Vagina (tissue), 2 donors: ENCODE measurements around the gene AKAP8L.
"Not testable (repeated sequence)": the region's sequence is repeated elsewhere in the genome, so short reads cannot be mapped to it uniquely, and the experiment has no call there.

Experiments
- CTCF ChIP-seq, 3 experiments: fragments of 450-650 bp in 2 of 3; fragments of 200-600 bp in 1 of 3; sonication (generic) in 1 of 3; IDR thresholded peaks; one replicate each; pipeline ENCODE4 v1.5.1; 2017 to 2019; ENCODE audit warnings: antibody characterized with exemption in 3 of 3, mild to moderate bottlenecking in 2 of 3, moderate library complexity in 2 of 3
- POLR2A ChIP-seq, 2 donors: fragments of 450-650 bp; IDR thresholded peaks; one replicate each; pipeline ENCODE4 v1.6.1; 2017; ENCODE audit warnings: antibody characterized with exemption in 2 of 2, mild to moderate bottlenecking in 2 of 2, moderate library complexity in 2 of 2

- TF ChIP-seq CTCF, POLR2A (IDR thresholded peaks at IDR 0.05): not testable (repeated sequence)
These were observed 7.4 kb downstream of the AKAP8L start for GRCh38 chr19:15411351-15411750.
